IPS-NIHi7 (cell line): ENCODE data around the gene RORC.
A peak's percentile ranks its signal among the peaks of the same experiment; 100 is the strongest.
"Not testable (repeated sequence)": the region's sequence is repeated elsewhere in the genome, so short reads cannot be mapped to it uniquely, and the experiment has no call there.

Experiments
- DNase-seq: peaks from one replicate; pipeline ENCODE4 v3.0.0; 2012; ENCODE audit warnings: mixed read lengths; ENCODE audit errors: extremely low spot score

RORC gene

DNA sequence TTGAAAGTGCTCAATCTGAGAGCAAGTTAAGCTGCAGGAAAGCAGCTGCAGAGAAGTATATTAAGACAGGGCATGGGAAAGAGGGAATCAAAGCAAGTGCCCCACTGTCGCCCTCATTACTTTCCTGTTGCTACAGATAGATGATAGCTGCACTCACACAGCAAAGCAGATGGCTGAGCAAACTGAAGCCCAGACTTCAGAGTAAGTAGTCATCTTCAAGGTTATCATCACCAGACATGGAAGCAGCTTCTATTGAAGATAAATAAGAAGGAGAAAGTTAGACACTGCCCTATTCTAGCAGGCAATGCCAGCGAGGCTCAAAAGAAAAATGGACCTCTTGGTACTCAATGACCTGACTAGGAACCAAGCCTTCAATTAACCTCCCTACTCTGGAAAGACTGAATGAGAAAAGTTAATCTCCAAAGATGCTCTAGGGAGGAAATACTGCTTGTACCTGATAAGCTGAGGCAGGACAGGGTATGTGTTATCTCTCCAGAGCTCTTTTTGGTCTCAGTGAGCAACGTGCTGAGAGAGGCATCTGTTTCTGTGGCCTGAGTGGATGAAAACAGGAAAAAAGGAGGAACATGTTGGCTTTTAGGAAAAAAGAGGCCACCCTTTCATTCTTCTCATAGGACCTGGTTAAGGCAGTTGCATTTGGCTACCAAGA, 57.2 kb downstream of the RORC start:
- no peak for DNase-seq

DNA sequence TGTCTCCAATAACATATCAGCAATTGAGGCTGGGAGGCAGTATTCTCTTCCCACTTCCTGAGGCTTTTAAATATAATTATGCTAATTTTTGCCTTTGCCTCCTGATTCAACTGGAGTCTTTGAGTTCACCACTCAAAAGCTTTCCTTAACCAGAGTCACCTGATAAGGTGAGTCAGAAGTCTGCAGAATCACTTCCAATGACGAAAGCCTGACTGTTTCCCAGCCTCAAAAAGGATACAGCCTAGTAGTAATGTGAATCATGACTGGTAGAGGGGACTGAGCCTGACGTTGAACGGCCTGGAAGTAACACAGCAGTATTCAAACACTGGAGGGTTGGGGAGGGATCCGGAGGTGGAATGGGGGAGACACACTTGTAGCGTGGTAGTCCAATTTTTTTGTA, 57.9 kb downstream of the RORC start:
- no peak for DNase-seq

GRCh38 chr1:151769270-151769669, 62.3 kb downstream of the RORC start:
- not testable (repeated sequence) for DNase-seq

DNA sequence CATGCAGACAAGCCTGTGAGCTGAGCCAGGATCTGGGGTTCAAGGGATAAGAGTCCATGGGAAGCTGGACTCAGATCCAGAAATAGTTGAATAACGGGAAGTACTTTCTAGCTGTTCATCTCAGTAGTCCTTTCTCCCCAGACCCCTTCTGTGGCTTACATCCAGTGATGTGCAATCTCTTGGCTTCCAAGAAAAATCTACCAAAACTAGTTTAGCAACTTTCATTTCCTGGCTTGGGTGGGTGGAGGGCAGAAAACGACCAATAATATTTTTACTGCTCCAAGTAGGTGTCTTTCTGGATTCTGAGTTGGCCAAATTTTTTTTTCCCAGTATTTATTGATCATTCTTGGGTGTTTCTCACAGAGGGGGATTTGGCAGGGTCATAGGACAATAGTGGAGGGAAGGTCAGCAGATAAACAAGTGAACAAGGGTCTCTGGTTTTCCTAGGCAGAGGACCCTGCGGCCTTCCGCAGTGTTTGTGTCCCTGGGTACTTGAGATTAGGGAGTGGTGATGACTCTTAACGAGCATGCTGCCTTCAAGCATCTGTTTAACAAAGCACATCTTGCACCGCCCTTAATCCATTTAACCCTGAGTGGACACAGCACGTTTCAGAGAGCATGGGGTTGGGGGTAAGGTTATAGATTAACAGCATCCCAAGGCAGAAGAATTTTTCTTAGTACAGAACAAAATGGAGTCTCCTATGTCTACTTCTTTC, 63.1 kb downstream of the RORC start:
- not testable (repeated sequence) for DNase-seq

GRCh38 chr1:151763990-151764389, 67.6 kb downstream of the RORC start:
- DNase-seq: no peak

DNA sequence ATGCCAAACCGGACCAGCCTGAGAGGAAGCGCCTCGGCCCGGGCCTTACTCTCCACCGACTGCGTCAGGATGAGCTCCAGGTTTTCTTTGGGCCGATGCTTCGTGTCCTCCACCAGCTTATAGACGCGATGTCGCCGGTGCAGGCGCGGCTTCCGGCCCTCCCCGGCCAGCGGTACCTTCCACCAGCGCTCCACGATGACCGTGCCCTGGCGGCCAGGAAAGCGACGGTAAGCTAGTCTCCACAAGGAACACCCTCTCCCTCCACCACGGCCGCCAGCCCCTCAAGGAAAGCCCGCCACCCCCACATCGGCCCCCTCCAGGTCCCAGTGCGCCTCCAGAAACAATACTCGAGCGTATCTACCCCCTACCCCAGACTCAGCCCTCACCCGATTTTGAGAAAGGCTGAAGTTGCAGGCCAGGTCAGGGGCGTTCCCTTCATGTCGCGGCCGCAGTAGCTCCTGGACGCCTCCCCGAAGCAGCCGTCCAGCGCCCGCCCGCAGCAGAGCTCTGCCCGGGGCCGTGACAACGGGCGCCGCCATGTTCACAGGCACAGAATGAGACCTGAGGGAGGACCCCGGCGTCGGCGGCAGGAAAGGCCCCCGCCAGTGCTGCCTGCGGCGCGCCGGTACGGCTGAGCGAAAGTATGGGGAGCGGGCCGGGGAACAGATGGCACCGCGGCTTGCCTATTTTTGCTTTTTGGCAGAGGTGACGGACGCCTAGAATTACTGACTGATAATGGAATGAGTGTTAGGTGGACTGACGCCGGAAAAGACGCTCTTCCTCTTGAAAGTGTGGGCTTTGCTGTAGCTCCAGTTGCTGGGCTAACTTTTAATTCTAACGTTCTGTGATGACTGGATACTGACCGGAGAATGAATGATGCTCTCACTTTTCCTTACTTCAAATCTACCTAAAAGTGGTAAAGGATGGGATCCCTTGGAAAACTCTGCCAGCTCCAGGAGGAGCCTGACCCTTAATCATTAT, 68.4 kb downstream of the RORC start, which contains the start of gene MRPL9:
Gene MRPL9 (minus strand): TSS at position 556 of the 981 bp plus-strand sequence. CDS start 17 bp downstream, at position 539.
- peak; percentile 97 for DNase-seq

- no peak for DNase-seq
Measured at GRCh38 chr1:151760597-151761385, 70.8 kb downstream of the RORC start.

DNA sequence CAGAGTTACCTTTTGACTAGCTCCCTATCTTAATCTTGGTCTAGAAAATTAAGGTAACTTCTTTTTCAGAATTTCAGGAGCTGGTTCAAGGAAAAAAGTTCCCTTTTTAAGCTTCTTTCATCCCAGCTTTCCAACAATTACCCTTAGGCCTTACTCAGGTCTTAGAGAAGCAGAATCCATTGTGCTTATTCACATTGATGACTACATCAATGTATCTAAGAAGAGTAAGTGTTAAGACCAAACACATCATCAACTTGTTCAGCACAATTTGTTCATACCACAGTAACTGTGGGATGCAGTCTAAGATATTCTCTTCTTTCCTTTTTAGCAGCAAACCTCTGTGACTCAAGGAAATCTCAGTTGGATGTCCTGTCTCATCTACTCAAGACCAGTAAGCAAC, 72.4 kb downstream of the RORC start:
- no peak for DNase-seq

GRCh38 chr1:151756291-151756690, 75.3 kb downstream of the RORC start:
- no peak for DNase-seq
